Lung (tissue), 12 donors: ENCODE measurements around the gene DENND2C. TPM values are rescaled to one million over a fixed set of nuclear protein-coding genes. Genes with fewer than 3 reads are reported as not detected.

Source experiments
- ATAC-seq: fragments of 200-7000 bp; cut with Tn5 transposase; one replicate; pipeline ENCODE4 v1.9.1; 2020; ENCODE audit warnings: moderate number of reproducible peaks; ENCODE audit not compliant: insufficient read depth, low FRiP score
- DNase-seq, 3 donors: peaks; one replicate each; pipeline ENCODE4 v3.0.0-alpha.2; 2013 to 2017
- H3K27ac ChIP-seq, 2 donors: one replicate each; pipeline ENCODE4 v1.5.1; 2013; ENCODE audit warnings: mild to moderate bottlenecking in 2 of 2, moderate library complexity in 2 of 2, control low read depth in 1 of 2, inconsistent platforms in 1 of 2, low read depth in 1 of 2, low read length in 1 of 2
- H3K27me3 ChIP-seq, 3 donors: one replicate each; pipeline ENCODE4 v1.5.1; 2013; ENCODE audit warnings: low read length in 2 of 3; ENCODE audit not compliant: control insufficient read depth in 3 of 3, insufficient read depth in 3 of 3
- H3K36me3 ChIP-seq, 4 donors: one replicate each; pipeline ENCODE4 v1.5.1; 2013; ENCODE audit warnings: low read length in 4 of 4, mild to moderate bottlenecking in 1 of 4, moderate library complexity in 1 of 4; ENCODE audit not compliant: control insufficient read depth in 4 of 4, insufficient read depth in 4 of 4
- H3K4me1 ChIP-seq, 5 donors: one replicate each; pipeline ENCODE4 v1.5.1; 2013; ENCODE audit warnings: low read length in 5 of 5, mild to moderate bottlenecking in 2 of 5, moderate library complexity in 1 of 5; ENCODE audit not compliant: control insufficient read depth in 5 of 5, insufficient read depth in 5 of 5
- H3K4me3 ChIP-seq: one replicate; pipeline ENCODE4 v1.5.1; 2013; ENCODE audit warnings: mild to moderate bottlenecking, control low read depth, moderate library complexity
- H3K9ac ChIP-seq, 2 donors: one replicate each; pipeline ENCODE4 v1.5.1; 2013; ENCODE audit warnings: low read length in 2 of 2, control low read depth in 1 of 2; ENCODE audit not compliant: insufficient read depth in 1 of 2
- H3K9me3 ChIP-seq, 4 donors: one replicate each; pipeline ENCODE4 v1.5.1; 2013; ENCODE audit warnings: low read length in 3 of 4, mild to moderate bottlenecking in 1 of 4, moderate library complexity in 1 of 4; ENCODE audit not compliant: control insufficient read depth in 4 of 4, insufficient read depth in 3 of 4
- CTCF ChIP-seq: IDR thresholded peaks from 2 replicates; pipeline ENCODE4 v1.5.1; 2012; ENCODE audit warnings: mild to moderate bottlenecking; ENCODE audit errors: control extremely low read depth, extremely low read depth
- WGBS, 2 donors: extraction: QIAGEN DNeasy Blood & Tissue Kit; methylation state at CpG; one replicate each; pipeline ENCODE4 v1.1.7; 2013; 5-methylcytosine and 5-hydroxymethylcytosine counted together
- polyA plus RNA-seq, 2 donors: library from polyadenylated mRNA; stranded (reverse); fragments of 200-250 nt; gene quantifications; one replicate each; pipeline ENCODE4 v1.2.1, GENCODE V29; 2013
- total RNA-seq, 2 donors: library from RNA; depleted of rRNA in 1 of 2; stranded (reverse); fragments of >200 nt in 1 of 2; gene quantifications; one replicate each; pipeline ENCODE4 v1.2.1, GENCODE V29; 2014 to 2021
- donor health status: control.
- donor health status: control.
- donor health status: Bipolar disorder and iron deficiency.
- donor health status: healthy.
- donor health status: DM: yes; HTN: yes; CAD: no.

DENND2C gene
- total and polyA plus RNA-seq, 4 donors = 1.00 to 6.1 (median 3.0) TPM

GRCh38 chr1:114607223-114607622 is 62.6 kb downstream of the DENND2C start:
- H3K4me3 ChIP-seq = no peak overlapping the region
- no peak for TF ChIP-seq CTCF
- DNase-seq = peak in 2 of 3 donors; percentile 7 to 41

GRCh38 chr1:114597949-114598348 is 71.9 kb downstream of the DENND2C start:
- ATAC-seq = no peak
- WGBS, 2 donors = 92 to 94% methylated on average over 1 of the region's 1 CpG
- H3K36me3 ChIP-seq = peaks cover 5 to 22% (median 6%) of the 10 kb centered on the region in 4 donors

More at GRCh38 chr1:114607223-114607622, 62.6 kb downstream of the DENND2C start:
- WGBS, 2 donors = 65 to 91% methylated on average over 1 of the region's 1 CpG
- Histone ChIP-seq H3K27ac (no peak overlapping the region), H3K9ac (no peak overlapping the region), H3K4me1 (no peaks in the 10 kb centered on the region), H3K36me3 (peaks cover 0 to 13% (median 2%) of the 10 kb centered on the region in 4 donors), H3K27me3 (no peaks in the 10 kb centered on the region), H3K9me3 (no peaks in the 10 kb centered on the region)
- no peak for ATAC-seq

GRCh38 chr1:114595602-114596001 is 74.2 kb downstream of the DENND2C start:
- TF ChIP-seq CTCF = no peak
- ATAC-seq = no peak
- H3K4me3 ChIP-seq = no peak overlapping the region
- no peak for DNase-seq
- H3K27ac ChIP-seq = no peak overlapping the region
- no peaks in the 10 kb centered on the region for H3K9me3 ChIP-seq
- peaks cover 4 to 26% (median 6%) of the 10 kb centered on the region in 4 donors for H3K36me3 ChIP-seq
- no peak overlapping the region for H3K9ac ChIP-seq
- H3K27me3 ChIP-seq = no peaks in the 10 kb centered on the region
- no peaks in the 10 kb centered on the region for H3K4me1 ChIP-seq

More at GRCh38 chr1:114597949-114598348, 71.9 kb downstream of the DENND2C start:
- no peak overlapping the region for H3K4me3 ChIP-seq
- no peak for DNase-seq
- TF ChIP-seq CTCF = no peak
- no peaks in the 10 kb centered on the region for H3K27me3 ChIP-seq
- H3K9me3 ChIP-seq = no peaks in the 10 kb centered on the region
- H3K9ac ChIP-seq = no peak overlapping the region
- no peaks in the 10 kb centered on the region for H3K4me1 ChIP-seq
- H3K27ac ChIP-seq = no peak overlapping the region

GRCh38 chr1:114594046-114594445 is 75.8 kb downstream of the DENND2C start:
- H3K4me1 ChIP-seq = no peaks in the 10 kb centered on the region
- TF ChIP-seq CTCF = no peak

More at GRCh38 chr1:114594046-114594445, 75.8 kb downstream of the DENND2C start:
- Histone ChIP-seq H3K9me3 (no peaks in the 10 kb centered on the region), H3K9ac (no peak overlapping the region), H3K27me3 (no peaks in the 10 kb centered on the region), H3K36me3 (peaks cover 2 to 22% (median 5%) of the 10 kb centered on the region in 4 donors), H3K4me3 (no peak overlapping the region), H3K27ac (no peak overlapping the region)
- ATAC-seq = no peak
- no peak for DNase-seq
- 93 to 95% methylated on average over 3 of the region's 3 CpGs for WGBS, 2 donors
